Measurements from ENCODE around the gene PANX2.

Gene PANX2

DNA sequence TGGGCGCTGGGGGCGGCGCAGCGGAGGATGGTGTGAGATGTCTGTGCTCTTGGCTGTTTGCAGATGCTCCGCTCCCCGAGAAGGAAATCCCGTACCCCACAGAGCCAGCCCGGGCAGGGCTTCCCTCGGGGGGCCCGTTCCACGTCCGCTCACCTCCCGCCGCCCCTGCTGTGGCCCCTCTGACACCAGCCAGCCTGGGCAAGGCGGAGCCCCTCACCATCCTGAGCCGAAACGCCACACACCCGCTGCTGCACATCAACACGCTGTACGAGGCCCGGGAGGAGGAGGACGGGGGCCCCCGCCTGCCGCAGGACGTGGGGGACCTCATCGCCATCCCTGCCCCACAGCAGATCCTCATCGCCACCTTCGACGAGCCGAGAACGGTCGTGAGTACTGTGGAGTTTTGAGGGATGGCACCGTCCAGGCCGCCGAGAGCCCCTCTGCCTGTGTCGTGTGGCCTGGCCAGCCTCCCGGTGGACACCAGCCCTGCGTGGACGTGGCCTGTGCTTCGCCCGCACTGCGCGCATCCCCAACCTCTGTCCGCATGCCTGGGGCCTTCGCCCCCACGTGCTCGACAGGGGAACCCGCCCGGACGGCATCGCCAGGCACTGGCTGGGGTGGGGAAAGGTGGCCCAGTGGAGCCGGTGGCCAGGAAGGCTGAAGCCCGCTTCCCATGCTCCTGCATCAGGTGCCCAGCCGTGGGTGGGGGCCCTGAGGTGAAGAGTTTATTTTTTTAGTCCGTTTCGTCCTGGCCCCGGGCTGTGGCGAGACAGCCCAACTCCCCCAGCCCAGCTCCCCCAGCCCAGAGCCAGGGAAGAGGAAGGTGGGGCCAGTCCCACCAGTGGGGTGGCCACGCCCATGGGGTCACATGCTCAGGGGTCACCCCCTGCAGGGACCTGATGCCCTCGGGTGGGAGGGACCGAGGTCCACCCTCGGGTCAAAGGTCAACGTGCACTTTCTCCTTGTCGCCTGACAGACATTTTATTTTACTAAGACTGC lies 8.6 kb downstream of the PANX2 start:
- Histone ChIP-seq H3K36me3 (ENCODE audit: insufficient read depth) (no peaks in the 10 kb centered on the region), H4K20me1 (ENCODE audit: insufficient read depth) (no peaks in the 10 kb centered on the region), H3K27me3 (ENCODE audit: insufficient read depth, low read depth) (no peaks in the 10 kb centered on the region), H2AFZ (ENCODE audit: low read depth) (no peak overlapping the region), H3K4me3 (IDR thresholded peaks at IDR 0.05; ENCODE audit: insufficient read depth, low read depth, low read length) (no peak overlapping the region), H3K27ac (no peak overlapping the region), H3K79me2 (ENCODE audit: insufficient read depth, low read depth) (no peaks in the 10 kb centered on the region), H3K4me1 (ENCODE audit: low read depth, poor library complexity, severe bottlenecking) (no peaks in the 10 kb centered on the region), H3K9ac (no peak overlapping the region), H3K4me2 (no peak overlapping the region)
- TF ChIP-seq, protein P1, sequence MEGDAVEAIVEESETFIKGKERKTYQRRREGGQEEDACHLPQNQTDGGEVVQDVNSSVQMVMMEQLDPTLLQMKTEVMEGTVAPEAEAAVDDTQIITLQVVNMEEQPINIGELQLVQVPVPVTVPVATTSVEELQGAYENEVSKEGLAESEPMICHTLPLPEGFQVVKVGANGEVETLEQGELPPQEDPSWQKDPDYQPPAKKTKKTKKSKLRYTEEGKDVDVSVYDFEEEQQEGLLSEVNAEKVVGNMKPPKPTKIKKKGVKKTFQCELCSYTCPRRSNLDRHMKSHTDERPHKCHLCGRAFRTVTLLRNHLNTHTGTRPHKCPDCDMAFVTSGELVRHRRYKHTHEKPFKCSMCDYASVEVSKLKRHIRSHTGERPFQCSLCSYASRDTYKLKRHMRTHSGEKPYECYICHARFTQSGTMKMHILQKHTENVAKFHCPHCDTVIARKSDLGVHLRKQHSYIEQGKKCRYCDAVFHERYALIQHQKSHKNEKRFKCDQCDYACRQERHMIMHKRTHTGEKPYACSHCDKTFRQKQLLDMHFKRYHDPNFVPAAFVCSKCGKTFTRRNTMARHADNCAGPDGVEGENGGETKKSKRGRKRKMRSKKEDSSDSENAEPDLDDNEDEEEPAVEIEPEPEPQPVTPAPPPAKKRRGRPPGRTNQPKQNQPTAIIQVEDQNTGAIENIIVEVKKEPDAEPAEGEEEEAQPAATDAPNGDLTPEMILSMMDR (conservative IDR thresholded peaks at IDR 0.05; ENCODE audit: low read depth, low read length): no peak

DNA sequence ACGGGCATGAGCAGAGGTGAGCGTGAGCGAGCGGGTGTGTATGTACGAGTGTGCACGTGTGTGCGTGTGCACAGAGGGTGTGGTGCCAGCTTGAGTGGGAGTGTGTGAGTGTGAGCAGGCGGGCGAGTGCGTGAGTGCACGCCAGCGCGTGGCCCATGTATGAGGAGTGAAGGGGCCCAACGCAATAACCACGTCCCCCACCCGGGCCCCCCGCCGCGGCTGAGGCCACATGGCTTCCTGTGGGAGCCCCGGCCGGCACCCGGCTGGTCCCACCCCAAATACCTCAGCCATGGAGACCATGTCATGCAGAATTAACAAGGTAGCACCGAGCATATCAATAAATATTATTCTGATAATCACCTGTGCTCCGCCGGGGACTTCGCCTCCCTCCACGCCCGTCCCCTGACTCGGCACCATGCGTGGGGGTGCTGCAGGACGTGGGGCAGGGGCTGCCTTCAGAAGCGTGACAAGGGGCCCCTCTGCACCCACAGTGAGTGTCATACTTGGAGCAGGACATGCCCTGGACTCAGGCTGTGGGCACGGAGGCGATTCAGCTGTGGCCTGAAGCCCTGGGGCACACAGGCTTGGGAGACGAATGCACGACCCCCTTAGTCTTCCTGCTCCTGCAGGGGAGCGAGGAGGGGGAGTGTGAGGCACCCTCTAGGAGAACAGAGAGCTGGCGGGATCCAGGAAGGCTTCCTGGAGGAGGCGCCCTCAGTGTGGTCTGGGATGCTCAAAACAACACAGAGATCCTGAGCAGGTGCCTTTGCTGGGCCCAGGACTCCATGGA lies 9.6 kb downstream of the PANX2 start:
- H3K36me3 ChIP-seq (ENCODE audit: insufficient read depth): no peaks in the 10 kb centered on the region
- no peaks in the 10 kb centered on the region for H3K79me2 ChIP-seq (ENCODE audit: insufficient read depth, low read depth)
- H3K27ac ChIP-seq: no peak overlapping the region
- TF ChIP-seq, protein P1 (conservative IDR thresholded peaks at IDR 0.05; ENCODE audit: low read depth, low read length): no peak
- H2AFZ ChIP-seq (ENCODE audit: low read depth): no peak overlapping the region
- H3K4me3 ChIP-seq (IDR thresholded peaks at IDR 0.05; ENCODE audit: insufficient read depth, low read depth, low read length): no peak overlapping the region
- no peaks in the 10 kb centered on the region for H4K20me1 ChIP-seq (ENCODE audit: insufficient read depth)
- H3K27me3 ChIP-seq (ENCODE audit: insufficient read depth, low read depth): no peaks in the 10 kb centered on the region
- H3K4me1 ChIP-seq (ENCODE audit: low read depth, poor library complexity, severe bottlenecking): no peaks in the 10 kb centered on the region
- no peak overlapping the region for H3K9ac ChIP-seq
- no peak overlapping the region for H3K4me2 ChIP-seq

DNA sequence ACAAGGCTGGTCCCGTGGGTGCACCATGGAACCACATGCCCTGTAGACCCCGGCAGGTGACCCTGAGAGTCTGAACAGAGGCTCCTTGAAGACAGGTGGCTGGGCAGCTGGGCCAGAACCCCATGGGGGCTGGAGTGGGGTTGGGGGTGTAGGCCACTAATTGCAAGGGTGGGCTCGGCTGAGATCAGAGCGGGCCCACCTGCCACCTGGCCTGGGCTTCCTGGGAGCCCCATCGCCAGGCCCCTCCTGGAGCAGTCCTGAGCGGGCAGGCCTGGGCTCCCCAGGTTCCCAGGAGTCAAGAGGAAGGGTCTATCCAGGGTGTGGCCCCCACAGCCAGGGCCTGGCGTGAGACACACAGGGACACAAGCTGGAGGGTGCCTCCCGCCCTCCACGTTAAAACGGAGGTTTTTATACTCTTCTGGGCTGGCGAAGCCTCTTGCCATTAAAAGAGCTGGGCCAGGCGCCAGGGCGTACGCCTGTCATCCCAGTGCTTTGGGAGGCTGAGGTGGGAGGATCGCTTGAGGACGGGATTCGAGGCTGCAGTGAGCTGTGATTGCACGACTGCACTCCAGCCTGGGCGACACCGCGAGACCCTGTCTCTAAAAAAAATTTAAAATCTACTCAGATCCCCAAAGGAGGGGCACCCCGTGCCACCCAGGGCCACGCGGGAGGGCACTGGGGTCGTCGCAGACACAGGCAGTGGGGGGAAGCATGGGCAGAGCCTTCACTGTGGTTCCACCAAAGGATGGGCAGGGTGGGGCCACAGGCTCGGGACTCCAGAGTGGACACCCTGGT lies 10.4 kb downstream of the PANX2 start:
- no peaks in the 10 kb centered on the region for H3K36me3 ChIP-seq (ENCODE audit: insufficient read depth)

More for the DNA sequence above, 10.4 kb downstream of the PANX2 start:
- H3K4me1 ChIP-seq (ENCODE audit: low read depth, poor library complexity, severe bottlenecking): no peaks in the 10 kb centered on the region
- no peak overlapping the region for H3K4me3 ChIP-seq (IDR thresholded peaks at IDR 0.05; ENCODE audit: insufficient read depth, low read depth, low read length)
- no peak overlapping the region for H3K27ac ChIP-seq
- no peaks in the 10 kb centered on the region for H4K20me1 ChIP-seq (ENCODE audit: insufficient read depth)
- TF ChIP-seq, protein P1 (conservative IDR thresholded peaks at IDR 0.05; ENCODE audit: low read depth, low read length): no peak
- H3K79me2 ChIP-seq (ENCODE audit: insufficient read depth, low read depth): no peaks in the 10 kb centered on the region
- H3K4me2 ChIP-seq: no peak overlapping the region
- H2AFZ ChIP-seq (ENCODE audit: low read depth): no peak overlapping the region
- H3K9ac ChIP-seq: no peak overlapping the region
- no peaks in the 10 kb centered on the region for H3K27me3 ChIP-seq (ENCODE audit: insufficient read depth, low read depth)

All from KMS-11 (cell line).